Ishikawa (cell line): ENCODE data around the gene TMEM219.

Source experiments
- CEBPB ChIP-seq: IDR thresholded peaks from 2 replicates; pipeline ENCODE4 v1.6.1; 2012
- CREB1 ChIP-seq: IDR thresholded peaks from 2 replicates; pipeline ENCODE4 v1.6.1; 2012; ENCODE audit warnings: low read depth
- EGR1 ChIP-seq: IDR thresholded peaks from 2 replicates; pipeline ENCODE4 v1.6.1; 2012
- EP300 ChIP-seq: IDR thresholded peaks from 2 replicates; pipeline ENCODE4 v1.6.1; 2012; ENCODE audit warnings: borderline replicate concordance
- FOXM1 ChIP-seq: IDR thresholded peaks from 2 replicates; pipeline ENCODE4 v1.6.1; 2012; ENCODE audit warnings: low read depth, borderline replicate concordance
- NFIC ChIP-seq: IDR thresholded peaks from 2 replicates; pipeline ENCODE4 v1.6.1; 2012
- RAD21 ChIP-seq: IDR thresholded peaks from 2 replicates; pipeline ENCODE4 v1.6.1; 2012; ENCODE audit warnings: low read depth
- TAF1 ChIP-seq: IDR thresholded peaks from 2 replicates; pipeline ENCODE4 v1.6.1; 2012; ENCODE audit warnings: low read depth, mild to moderate bottlenecking
- TCF12 ChIP-seq: IDR thresholded peaks from 2 replicates; pipeline ENCODE4 v1.6.1; 2012; ENCODE audit warnings: low read depth
- TEAD4 ChIP-seq: IDR thresholded peaks from 2 replicates; pipeline ENCODE4 v1.6.1; 2012
- YY1 ChIP-seq: IDR thresholded peaks from 2 replicates; pipeline ENCODE4 v1.6.1; 2012; ENCODE audit warnings: low read depth
- ZBTB7A ChIP-seq: IDR thresholded peaks from 2 replicates; pipeline ENCODE4 v1.6.1; 2012; ENCODE audit warnings: low read depth
- TF ChIP-seq, protein P1 (sequence below): IDR thresholded peaks from 2 replicates; pipeline ENCODE4 v1.6.1; 2012
- TF ChIP-seq, protein P2 (sequence below): IDR thresholded peaks from 2 replicates; pipeline ENCODE4 v1.6.1; 2012; ENCODE audit warnings: low read depth, mild to moderate bottlenecking
- TF ChIP-seq, protein P3 (sequence below): IDR thresholded peaks from 2 replicates; pipeline ENCODE4 v1.6.1; 2012

The TMEM219 gene

DNA sequence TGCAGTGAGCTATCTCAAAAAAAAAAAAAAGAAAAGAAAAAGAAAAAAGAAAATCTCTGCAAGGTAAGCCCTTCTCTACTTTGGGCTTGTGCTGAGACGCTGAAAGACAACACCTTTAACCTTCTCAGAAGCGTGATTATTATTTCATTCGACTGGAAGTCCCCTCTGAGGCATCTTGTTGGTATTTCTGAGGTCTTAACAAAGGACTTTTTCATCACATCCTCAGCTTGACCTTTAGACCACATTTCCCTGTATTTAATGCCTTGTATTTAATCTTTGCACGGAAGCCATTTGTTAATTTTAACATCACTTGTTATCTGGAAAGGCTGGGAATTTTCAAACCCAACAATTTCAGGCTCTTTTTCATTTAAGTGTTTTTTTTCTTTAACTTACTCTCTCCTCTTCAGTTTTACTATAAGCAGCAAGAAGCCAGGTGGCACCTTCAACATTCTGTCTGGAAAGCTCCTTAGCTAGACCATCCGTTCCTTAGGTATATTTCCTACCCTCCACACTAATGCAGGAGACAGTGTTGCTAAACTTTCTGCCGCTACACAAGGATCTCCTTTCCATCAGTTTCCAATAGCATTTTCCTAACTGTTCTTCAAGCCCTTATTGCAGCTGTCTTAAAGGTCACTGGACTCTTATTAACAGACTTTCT is 46.2 kb upstream of the TMEM219 start:
- TF ChIP-seq YY1: no peak
- TF ChIP-seq, protein P1, sequence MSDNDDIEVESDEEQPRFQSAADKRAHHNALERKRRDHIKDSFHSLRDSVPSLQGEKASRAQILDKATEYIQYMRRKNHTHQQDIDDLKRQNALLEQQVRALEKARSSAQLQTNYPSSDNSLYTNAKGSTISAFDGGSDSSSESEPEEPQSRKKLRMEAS: no peak
- no peak for TF ChIP-seq CEBPB
- TF ChIP-seq, protein P2, sequence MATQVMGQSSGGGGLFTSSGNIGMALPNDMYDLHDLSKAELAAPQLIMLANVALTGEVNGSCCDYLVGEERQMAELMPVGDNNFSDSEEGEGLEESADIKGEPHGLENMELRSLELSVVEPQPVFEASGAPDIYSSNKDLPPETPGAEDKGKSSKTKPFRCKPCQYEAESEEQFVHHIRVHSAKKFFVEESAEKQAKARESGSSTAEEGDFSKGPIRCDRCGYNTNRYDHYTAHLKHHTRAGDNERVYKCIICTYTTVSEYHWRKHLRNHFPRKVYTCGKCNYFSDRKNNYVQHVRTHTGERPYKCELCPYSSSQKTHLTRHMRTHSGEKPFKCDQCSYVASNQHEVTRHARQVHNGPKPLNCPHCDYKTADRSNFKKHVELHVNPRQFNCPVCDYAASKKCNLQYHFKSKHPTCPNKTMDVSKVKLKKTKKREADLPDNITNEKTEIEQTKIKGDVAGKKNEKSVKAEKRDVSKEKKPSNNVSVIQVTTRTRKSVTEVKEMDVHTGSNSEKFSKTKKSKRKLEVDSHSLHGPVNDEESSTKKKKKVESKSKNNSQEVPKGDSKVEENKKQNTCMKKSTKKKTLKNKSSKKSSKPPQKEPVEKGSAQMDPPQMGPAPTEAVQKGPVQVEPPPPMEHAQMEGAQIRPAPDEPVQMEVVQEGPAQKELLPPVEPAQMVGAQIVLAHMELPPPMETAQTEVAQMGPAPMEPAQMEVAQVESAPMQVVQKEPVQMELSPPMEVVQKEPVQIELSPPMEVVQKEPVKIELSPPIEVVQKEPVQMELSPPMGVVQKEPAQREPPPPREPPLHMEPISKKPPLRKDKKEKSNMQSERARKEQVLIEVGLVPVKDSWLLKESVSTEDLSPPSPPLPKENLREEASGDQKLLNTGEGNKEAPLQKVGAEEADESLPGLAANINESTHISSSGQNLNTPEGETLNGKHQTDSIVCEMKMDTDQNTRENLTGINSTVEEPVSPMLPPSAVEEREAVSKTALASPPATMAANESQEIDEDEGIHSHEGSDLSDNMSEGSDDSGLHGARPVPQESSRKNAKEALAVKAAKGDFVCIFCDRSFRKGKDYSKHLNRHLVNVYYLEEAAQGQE: no peak
- TF ChIP-seq TCF12: no peak
- TF ChIP-seq NFIC: no peak
- no peak for TF ChIP-seq EP300
- TF ChIP-seq TEAD4: no peak
- no peak for TF ChIP-seq TAF1
- no peak for TF ChIP-seq FOXM1
- TF ChIP-seq, protein P3, sequence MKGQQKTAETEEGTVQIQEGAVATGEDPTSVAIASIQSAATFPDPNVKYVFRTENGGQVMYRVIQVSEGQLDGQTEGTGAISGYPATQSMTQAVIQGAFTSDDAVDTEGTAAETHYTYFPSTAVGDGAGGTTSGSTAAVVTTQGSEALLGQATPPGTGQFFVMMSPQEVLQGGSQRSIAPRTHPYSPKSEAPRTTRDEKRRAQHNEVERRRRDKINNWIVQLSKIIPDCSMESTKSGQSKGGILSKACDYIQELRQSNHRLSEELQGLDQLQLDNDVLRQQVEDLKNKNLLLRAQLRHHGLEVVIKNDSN: no peak
- TF ChIP-seq EGR1: no peak
- no peak for TF ChIP-seq CREB1
- no peak for TF ChIP-seq ZBTB7A
- no peak for TF ChIP-seq RAD21

DNA sequence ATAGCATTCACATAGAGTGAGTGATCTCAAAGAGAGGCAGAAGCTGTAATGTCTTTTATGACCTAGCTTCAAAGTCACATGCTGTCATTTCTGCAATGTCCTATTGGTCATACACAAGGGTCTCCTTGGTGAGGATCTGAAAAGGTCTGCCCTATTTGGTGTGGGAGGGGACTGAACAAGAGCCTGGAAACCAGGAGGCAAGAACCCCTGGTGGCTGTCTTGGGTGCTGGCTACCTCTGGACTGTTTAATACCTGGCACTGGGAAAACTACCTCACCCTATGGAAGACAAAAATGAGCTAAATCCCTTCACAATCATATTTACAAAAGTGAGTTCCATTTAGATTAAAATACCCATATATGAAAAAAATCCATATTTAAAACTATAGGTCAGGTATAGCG is 44.9 kb upstream of the TMEM219 start:
- TF ChIP-seq ZBTB7A: no peak
- TF ChIP-seq CEBPB: no peak
- TF ChIP-seq FOXM1: no peak
- TF ChIP-seq RAD21: no peak
- no peak for TF ChIP-seq TCF12
- TF ChIP-seq TEAD4: no peak
- TF ChIP-seq TAF1: no peak
- no peak for TF ChIP-seq EGR1
- no peak for TF ChIP-seq NFIC
- TF ChIP-seq, protein P2: no peak
- TF ChIP-seq, protein P3: no peak
- no peak for TF ChIP-seq CREB1
- TF ChIP-seq, protein P1: no peak
- no peak for TF ChIP-seq YY1
- no peak for TF ChIP-seq EP300

DNA sequence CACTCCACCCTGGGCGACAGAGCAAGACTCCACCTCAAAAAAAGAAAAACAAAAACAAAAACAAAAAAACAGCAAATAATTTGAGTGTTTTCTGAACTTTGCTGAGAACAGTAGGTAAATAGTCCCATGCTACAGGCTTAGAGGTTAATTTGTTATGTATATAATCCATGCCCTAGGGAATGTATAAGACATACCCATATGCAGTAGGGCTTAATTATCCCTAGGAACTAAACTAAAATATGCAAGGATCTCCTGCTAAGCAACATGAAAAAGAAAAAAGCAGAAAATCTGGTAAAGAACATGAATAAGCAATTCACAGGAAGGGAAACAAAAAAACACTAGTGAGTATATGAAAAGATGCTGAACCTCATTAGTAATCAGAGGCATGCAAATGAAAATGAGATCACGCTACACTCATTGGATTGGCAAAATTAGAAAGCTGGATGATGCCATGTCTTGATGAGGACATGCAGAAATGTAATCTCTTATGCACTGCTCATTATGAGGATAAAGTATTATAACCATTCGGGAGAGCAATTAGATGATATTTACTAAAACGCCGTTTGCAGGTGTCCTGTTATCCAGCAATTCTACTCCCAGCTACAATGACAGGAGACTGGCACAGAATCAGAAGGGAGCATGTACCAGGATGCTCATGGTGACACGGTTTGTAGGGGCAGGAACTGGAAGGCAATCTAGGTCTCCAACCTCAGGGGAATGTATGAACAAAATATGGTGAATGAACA is 41.4 kb upstream of the TMEM219 start:
- TF ChIP-seq ZBTB7A: no peak
- no peak for TF ChIP-seq YY1
- no peak for TF ChIP-seq TCF12
- TF ChIP-seq CEBPB: no peak
- TF ChIP-seq, protein P3: no peak
- TF ChIP-seq EP300: no peak
- TF ChIP-seq, protein P1: no peak
- no peak for TF ChIP-seq TEAD4
- TF ChIP-seq FOXM1: no peak
- no peak for TF ChIP-seq RAD21
- no peak for TF ChIP-seq CREB1
- no peak for TF ChIP-seq TAF1

DNA sequence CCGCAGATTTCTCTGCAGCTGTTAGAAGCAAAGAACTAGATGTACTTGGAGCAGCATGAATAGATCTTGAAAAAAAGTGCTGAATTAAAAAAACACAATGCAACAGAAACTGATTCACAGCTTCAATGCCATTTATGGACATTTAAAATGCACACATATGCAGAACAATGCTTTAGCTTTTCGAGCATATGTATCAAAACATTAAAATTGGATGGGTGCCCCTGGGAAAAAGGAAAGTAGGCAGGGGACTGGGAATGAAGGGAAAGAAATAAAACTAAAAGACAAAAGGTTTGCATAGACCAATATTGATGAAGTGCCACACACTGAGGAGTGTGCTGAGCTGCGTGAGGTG is 40.9 kb upstream of the TMEM219 start:
- TF ChIP-seq, protein P2: no peak
- no peak for TF ChIP-seq TEAD4
- no peak for TF ChIP-seq YY1
- TF ChIP-seq, protein P3: no peak
- TF ChIP-seq TCF12: no peak
- TF ChIP-seq NFIC: no peak
- no peak for TF ChIP-seq EGR1
- no peak for TF ChIP-seq RAD21
- TF ChIP-seq, protein P1: no peak
- TF ChIP-seq CREB1: no peak
- TF ChIP-seq EP300: no peak
- no peak for TF ChIP-seq FOXM1
- no peak for TF ChIP-seq ZBTB7A
- TF ChIP-seq TAF1: no peak
